AG20443 (cell line): ENCODE data around the gene IFIT1B.
"Not testable (repeated sequence)": the region's sequence is repeated elsewhere in the genome, so short reads cannot be mapped to it uniquely, and the experiment has no call there.

ENCODE experiments used
- DNase-seq: peaks from one replicate; pipeline ENCODE4 v3.0.0; 2012; ENCODE audit warnings: low spot score, mixed read lengths

Gene IFIT1B, protein sequence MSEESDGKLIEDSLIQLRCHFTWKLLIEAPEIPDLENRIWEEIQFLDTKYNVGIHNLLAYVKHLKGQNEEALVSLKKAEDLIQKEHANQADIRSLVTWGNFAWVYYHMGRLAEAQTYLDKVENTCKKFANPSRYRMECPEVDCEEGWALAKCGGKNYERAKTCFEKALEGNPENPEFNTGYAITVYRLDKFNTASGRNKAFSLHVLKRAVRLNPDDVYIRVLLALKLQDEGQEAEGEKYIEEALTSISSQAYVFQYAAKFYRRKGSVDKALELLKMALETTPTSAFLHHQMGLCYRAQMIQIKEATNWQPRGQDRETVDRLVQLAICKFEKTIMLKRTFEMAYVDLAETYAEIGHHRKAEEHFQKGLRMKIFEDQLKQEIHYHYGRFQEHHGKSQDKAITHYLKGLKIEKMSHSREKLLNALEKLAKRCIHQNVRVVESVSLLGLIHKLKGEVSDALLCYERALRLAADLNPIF

DNA sequence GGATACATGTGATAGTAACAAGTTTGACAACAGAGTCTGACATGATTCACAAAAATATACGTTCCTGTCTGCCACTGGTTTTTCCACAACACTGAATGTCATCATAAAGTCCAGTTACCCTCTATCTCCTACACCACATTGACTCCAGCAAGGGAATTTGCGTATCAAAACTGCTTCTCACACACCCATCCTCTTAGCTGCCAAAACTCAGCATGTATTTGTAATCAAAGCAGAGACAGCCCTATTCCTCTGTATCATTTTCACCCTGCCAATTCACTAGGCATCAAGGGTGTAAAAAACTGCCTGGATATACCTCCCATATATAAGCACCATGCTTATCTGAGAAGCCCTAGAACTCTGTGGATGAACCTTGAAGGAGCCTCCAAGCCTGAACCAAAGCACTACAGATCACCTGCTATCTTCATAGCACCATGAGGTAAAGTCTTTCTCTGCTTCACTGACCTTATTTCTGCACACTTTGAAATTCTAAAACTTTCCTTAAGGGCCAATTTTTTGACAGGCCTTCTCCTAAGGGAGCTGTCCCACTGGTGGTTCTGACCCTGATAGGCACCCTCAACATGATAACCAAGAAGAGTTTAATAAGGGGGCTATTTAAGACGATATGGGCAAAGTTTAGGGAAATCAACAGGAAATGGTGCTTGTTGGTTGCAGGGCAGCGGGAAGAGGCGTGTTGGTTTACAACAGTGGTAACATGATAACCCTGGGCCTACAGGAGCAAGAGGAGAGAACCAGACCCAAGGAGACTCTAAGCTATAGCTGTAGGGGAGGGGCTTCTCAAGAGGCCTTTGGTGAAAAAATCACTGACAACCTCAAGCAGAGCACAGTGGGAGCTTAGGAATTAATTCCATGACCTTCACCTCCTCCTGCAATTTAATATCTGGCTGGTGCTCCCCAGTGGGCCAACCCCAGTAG, at the start of gene IFIT1B:
Gene IFIT1B, plus strand, starts transcription at position 352 of the 933 bp plus-strand sequence. Its CDS starts 80 bp downstream, at position 432.
- DNase-seq = no peak

DNA sequence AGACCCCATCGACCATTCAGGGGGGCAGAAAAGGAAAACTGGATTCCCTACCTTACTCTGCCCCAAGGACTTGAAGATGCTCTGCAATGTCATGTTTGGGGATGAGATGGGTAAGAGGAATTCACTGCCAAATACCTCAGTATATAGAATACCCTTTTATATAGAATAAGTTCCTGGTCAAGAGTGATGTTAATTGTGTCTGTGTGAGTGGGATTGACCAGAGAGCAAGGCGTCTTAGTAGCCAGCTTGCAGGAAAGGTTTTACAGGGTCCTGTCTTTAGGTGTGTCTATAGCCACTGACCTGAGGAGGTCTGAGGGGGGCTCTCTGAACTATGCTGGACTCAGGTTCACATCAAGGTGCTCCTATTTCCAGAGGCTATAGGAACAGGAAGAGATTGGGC, 48.7 kb upstream of the IFIT1B start:
- DNase-seq = no peak

DNA sequence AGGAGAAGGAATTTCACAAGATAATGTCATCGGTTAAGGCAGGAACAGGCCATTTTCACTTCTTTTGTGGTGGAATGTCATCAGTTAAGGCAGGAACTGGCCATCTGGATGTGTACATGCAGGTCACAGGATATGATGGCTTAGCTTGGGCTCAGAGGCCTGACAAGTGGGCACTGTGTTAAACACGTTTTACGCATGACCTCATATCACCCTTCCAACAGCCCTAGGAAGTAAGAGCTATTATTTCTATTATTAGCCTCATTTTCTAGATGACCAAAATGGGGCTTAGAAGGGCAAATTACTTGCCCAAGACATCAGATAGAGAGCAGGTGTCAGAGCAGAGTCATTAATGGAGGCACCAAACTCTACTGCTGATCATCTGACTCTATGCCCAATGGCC, 47.8 kb upstream of the IFIT1B start:
- DNase-seq = not testable (repeated sequence)

DNA sequence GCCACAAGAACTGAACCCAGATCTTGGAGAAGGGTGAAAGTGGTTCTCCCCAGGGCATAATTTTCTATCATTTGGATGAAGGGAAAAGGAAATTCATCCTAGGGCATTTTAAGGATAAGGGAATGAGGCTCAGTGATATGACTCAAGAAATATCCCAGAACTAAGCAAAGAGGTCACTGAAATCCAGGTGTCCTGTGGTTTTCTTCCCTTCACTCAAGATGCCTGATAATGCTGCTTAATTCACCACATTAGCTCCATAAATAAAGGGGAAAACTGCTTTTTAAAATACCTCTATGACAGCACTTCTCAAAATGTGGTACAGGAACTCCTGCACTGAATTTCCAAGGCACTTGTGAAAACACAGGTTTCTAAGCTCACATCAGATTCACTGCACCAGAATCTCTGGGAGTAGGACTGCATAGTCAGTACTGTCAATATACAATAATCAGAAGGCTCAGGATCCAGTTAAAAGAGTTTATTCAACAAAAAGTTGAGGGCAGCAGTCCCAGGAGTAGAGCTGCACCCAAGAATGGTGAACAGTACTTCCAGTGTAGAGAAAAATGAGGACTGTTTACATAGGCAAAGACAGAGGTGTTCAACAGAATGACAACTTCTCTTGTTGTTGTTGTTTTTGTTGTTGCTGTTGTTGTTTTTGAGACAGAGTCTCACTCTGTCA, 47.2 kb upstream of the IFIT1B start:
- no peak for DNase-seq

DNA sequence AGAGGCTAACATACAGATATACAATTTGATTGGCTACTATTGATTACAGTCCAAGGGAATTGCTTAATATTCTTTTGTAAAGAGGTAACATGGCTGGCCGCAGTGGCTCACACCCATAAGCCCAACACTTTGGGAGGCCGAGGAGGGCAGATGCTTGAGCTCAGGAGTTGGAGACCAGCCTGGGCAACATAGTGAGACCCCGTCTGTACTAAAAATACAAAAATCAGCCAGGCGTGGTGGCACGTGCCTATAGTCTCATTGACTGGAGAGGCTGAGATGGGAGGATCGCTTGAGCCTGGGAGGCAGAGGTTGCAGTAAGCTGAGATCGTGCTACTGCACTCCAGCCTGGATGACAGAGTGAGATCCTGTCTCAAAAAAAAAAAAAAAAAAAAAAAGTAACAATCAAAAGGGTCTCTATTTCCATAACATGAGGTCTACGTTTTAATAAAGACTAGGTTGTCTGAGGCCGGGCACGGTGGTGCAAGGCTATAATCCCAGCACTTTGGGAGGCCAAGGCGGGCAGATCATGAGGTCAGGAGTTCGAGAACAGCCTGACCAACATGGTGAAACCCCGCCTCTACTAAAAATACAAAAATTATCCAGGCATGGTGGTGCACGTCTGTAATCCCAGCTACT, 46.3 kb upstream of the IFIT1B start:
- DNase-seq = not testable (repeated sequence)

DNA sequence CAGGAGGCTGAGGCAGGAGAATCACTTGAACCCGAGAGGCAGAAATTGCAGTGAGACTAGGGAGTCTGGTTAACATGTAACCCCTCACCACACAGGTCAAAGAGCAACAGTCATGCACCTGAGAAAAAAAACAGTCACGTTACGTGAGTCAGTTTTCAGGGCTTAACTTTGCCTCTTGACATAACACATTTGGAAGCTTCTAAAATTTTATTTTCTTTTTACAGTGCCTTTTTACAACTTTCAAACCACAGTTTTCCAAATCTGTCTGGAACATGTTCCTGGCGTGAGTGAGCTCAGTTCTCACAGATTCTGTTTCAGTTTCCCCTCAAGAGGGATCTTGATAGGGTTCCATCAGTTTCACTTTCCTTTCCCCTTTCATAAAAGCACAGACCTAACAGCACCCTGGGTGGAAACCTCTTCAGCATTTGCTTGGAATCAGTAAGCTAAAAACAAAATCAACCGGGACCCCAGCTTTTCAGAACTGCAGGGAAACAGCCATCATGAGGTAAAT, 45.7 kb upstream of the IFIT1B start:
- DNase-seq = peak; percentile 64

DNA sequence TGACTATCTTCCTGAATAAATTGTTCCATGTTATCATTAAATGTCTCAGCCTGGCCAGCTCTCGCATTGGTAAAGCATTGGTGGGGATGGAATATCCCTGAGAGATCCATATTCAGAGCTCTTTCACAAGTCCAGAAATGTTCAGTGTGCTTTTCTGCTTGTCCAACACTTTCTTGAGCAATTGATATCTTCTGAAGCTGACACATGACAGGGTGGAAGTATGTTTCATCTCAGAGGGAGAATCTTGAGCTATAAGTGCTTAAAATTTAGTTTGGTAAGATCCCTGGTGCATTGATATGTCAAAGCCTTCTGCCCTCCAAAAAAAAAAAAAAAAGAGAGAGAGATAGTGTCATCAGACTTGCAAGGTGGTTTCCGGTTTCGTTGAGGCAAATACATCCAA, 42.6 kb upstream of the IFIT1B start:
- DNase-seq = no peak

DNA sequence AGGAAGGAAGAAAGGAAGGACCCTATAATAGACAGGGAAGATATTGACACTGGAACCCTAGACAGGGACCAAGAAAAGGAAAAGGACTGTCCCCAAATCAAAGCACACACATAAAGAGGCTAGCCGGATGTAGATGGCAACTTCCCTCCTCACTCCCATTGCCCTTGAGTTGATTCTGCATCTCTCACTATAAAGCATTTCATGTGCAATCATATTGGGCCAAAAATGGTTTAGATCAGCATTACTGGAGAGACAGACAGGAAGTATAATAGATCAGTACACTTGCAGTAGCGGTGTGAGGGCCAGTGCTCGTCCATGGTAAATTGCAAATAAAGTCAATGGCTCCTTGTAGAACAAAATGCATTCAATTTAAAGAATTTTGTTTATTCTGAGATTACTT, 41.6 kb upstream of the IFIT1B start:
- DNase-seq = no peak

DNA sequence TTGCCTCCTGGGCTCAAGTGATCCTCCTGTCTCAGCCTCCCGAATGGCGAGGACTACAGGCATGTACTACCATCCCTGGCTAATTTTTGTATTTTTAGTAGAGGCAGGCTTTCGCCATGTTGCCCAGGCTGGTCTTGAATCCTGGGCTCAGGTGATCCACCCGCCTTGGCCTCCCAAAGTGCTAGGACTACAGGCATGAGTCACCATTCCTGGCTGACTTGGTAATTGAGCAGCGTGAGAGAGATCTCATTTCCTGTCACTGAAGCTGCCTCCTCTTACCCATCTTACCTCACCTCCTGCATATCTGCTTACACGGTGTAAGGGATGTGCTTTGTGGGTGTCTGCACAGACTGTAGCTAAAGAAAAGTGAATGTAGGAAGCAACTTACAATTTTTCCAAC, 40.4 kb upstream of the IFIT1B start:
- DNase-seq = no peak

DNA sequence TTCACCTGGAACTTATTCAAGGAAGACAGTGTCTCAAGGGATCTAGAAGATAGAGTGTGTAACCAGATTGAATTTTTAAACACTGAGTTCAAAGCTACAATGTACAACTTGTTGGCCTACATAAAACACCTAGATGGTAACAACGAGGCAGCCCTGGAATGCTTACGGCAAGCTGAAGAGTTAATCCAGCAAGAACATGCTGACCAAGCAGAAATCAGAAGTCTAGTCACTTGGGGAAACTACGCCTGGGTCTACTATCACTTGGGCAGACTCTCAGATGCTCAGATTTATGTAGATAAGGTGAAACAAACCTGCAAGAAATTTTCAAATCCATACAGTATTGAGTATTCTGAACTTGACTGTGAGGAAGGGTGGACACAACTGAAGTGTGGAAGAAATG, 39.1 kb upstream of the IFIT1B start:
- no peak for DNase-seq

DNA sequence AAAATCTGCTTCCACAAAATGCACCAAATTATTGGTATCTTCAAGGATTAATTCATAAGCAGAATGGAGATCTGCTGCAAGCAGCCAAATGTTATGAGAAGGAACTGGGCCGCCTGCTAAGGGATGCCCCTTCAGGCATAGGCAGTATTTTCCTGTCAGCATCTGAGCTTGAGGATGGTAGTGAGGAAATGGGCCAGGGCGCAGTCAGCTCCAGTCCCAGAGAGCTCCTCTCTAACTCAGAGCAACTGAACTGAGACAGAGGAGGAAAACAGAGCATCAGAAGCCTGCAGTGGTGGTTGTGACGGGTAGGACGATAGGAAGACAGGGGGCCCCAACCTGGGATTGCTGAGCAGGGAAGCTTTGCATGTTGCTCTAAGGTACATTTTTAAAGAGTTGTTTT, 38.0 kb upstream of the IFIT1B start:
- DNase-seq = no peak

DNA sequence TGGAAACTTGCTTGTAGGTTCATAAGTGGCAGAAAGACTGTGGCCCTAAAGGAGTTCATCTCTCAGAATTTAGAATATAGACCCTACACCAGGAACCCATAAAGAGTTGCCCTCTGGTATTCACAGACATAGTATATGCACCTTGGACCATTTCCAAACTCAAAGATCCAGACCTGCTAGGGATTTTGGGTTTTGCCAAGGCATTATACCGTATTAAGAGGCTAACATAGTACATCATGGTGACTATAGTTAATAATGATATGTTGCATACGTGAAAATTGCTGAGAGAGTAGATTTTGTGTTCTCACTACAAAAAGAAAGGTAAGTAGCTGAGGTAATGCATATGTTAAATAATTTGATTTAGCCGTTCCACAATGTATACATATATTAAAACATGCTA, 36.2 kb upstream of the IFIT1B start:
- no peak for DNase-seq

DNA sequence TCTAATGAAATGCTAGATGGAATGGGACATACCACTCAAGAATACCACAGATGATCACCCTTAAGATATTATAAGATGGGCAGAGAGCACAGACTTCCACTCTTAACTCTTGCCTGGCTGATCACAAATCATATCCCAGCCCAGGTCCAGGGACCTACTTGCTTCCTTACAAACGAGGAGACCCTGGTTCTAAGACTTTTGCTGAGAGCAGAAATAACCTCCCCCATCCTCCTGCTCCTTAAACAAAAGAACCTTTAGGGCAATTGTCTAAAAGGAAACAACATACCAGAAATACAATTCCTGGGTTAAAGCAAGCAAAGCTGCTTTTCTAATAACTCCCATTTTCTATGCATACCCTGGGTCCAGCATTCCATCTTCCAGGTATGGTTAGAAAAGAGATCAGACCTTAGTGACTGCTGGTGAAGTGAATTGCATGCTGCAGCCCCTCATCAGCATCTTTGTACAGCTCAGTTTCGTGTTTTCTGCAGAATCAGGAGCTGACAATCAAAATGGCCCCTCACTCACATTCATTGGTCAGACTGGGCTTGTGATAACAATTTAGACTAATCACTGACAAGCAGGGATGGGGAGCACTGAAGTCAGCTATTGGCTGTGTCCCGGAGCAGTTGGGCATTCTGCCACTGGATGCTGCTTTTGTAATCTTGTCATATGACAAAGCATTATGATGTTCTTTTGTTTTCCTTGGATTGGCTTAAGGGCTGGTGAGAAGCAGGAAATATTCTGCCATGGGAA, 35.5 kb upstream of the IFIT1B start:
- DNase-seq = peak; percentile 62

DNA sequence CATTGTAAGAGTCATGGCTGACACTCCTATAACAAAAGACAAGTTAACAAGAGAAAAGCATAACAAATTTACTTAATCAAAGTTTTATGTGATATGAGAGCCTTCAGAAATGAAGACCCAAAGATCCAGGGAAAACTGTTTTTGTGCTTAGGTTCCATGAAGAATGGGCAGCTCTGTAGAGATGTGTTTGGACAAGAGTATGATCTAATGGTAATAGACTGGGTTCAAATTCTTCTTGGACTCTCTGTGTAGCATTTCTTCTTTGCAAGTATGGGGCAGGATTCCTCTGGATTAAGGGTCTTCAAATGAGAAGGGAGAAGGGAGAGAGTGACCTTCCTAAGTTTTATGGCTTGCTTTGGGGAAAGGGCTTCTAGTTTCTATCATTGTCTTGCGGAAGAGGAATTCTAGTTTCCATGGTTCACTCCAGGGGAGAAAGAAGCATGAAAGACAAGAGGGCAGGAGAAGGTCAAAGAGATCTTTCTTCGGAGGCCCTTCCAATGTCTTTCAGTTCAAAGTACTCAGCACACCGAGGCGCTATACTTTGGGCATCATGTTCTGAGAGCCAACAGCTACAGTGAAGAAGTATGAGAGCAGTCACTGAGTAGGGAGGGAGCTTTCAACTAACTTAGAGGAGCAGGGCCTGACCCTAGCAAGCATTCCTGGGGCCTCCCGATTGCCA, 34.6 kb upstream of the IFIT1B start:
- DNase-seq = no peak

DNA sequence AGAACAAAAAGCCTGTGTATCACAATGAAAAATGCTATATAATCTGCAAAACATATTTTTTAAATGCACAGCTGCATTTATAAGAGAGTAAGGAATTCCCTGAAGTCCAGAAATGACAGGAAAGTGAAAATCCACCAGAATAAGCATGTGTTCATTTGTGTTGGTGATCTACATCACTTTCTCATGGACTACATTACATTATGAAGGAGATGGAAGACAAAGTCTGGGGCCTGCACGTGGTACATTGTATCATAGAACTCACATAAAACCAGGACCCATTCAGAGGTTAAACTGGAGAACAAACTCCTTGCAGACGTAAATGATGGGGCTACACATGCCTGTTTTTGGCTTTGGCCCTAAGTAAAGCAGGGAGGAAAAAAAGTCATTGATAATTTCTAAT, 33.7 kb upstream of the IFIT1B start:
- DNase-seq = no peak

DNA sequence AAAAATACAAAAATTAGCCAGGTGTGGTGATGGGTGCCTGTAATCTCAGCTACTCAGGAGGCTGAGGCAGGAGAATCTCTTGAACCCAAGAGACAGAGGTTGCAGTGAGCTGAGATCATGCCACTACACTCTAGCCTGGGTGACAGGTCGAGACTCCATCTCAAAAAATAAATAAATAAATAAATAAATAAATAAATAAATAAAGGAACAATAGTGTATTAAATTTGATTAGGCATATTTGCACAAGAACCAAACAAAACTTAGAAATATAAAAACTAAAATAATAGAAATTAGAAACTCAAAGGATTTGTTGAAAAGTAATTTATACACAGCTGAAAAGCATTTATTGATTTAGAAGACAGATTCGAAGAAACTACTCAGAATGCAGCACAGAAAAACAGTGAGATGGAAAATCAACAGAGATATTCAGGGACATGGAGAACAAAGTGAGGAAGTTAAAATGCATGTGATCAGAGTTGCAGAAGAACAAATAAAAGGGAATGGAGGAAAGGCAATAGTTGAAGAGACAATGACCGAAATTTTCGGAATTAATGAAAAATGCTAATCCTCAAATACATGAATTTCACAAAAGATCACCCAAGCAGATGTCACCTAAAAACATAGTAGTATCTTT, 32.4 kb upstream of the IFIT1B start:
- no peak for DNase-seq

DNA sequence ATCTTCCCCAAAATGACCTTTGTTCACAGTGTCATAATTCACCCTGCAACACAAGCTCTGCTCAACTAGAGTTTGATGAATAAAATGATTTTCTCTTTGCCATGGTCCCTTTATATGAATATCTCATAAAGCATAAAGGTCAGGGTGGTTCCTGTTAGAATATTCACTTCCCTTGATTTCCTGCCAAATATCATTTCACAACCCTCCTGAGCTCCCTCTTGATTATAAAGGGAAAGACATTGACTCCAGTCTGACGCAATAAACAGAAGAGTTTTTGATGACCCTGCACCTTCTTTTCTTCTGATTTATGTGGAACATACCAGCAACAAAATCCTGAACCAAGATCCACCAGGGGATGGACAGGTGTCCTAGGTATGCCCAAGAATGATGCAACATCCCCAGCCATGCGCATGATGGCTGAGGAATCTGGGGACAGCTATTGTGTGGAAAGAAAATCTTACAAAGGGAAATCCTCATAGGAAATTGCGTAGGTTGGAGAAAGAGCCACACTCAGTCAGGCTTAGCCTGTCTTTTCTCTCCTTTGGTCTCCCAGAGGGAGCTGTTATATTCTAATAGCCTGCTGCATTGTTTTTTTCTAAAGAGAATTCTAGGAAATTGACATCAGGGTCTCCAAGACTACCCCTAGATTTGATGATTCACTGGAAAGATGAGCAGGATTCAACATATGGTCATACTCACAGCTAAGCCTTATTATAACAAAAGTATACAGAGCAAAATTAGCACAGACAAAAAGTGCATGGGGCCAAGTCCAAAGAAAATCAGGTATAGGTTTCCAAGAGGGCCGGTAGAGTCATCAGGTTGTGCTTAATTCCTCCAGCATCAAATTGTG, 31.2 kb upstream of the IFIT1B start:
- no peak for DNase-seq

DNA sequence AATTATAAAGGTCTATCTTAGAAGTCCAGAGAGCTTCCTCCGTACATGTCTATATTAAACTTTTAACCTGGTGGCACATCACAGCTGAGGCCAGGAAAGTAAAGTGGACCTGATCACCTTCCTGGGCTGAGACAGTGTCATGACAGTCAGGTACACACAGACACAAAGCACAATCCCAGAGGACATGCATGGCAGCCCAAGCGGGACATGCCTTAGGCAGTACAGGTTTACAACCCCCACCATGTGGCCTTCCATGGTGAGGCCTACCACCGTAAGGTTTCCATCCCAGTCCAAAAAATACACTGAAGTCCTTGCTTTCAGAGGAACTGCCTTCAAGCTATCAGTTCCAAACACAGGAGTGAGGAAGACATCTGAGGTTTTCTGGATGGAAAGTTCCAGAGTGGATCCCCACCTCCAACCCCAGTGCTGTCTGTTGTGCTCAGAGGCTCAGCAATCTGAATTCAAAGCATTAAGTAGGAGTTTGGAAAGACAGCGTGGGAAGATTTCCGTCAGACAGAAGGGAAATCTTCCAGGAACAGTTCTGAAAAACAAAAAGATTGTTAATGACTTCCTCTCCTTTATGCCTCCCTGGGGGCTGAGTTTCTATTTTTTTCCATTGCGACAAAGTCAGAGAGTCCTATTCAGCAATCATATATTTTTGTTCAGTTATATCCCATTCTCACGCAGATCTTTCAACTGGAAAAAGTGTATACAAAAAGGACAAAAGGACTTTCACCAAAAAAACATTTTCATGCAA, 30.0 kb upstream of the IFIT1B start:
- DNase-seq = no peak
